Activated gamma-delta T cell treated with Interleukin-2 at 50 U/mL for 16 hours (primary cell): ENCODE measurements around the gene HERC6.
A peak's percentile ranks its signal among the peaks of the same experiment; 100 is the strongest.
"Not testable (repeated sequence)": the region's sequence is repeated elsewhere in the genome, so short reads cannot be mapped to it uniquely, and the experiment has no call there.

Experiments
- DNase-seq: peaks from one replicate; pipeline ENCODE4 v3.0.0-alpha.2; 2020

The HERC6 gene

DNA sequence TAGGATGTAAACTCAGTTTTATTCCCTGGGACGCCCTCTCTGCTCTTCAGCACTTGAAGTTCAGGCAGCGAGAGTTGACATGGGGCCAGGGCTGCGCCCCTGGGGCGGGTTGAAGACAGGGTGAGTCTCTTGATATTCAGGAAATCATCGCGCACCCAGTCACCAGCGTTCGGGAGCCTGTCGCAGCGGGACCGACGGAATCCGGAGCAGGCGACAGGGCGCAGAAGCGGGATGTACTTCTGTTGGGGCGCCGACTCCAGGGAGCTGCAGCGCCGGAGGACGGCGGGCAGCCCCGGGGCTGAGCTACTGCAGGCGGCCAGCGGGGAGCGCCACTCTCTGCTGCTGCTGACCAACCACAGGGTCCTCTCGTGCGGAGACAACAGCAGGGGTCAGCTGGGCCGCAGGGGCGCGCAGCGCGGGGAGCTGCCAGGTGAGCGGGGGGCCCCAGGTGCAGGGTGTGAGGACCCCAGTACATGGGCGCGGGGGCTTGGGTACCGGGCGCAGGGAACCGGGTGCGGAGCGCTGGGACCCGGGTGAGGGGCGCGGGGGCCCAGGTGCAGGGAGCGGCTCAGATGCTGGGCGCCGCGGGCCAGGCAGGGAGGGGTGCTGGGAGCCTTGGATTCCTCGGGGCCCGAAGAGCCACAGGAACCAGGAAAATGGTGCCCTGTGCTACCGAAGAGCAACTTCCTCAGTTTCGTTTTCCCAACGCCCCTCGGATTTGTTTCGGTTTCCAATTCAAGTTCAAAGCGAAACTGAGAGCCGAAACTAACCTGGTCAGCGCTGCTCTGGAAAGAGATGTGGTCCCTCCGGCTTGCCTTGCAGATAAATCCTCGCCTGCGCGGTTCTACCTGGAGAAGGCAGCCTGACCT, at the start of gene HERC6:
HERC6 (plus strand) TSS at position 162 of the 869 bp plus-strand sequence; CDS start at position 232, 70 bp downstream.
- peak; percentile 63 for DNase-seq

- no peak for DNase-seq
Observed at GRCh38 chr4:88333741-88334405, 44.8 kb upstream of the HERC6 start.

GRCh38 chr4:88335092-88335665, 43.5 kb upstream of the HERC6 start:
- no peak for DNase-seq

- DNase-seq, result no peak
Observed at GRCh38 chr4:88341227-88342192, 37.1 kb upstream of the HERC6 start.

DNA sequence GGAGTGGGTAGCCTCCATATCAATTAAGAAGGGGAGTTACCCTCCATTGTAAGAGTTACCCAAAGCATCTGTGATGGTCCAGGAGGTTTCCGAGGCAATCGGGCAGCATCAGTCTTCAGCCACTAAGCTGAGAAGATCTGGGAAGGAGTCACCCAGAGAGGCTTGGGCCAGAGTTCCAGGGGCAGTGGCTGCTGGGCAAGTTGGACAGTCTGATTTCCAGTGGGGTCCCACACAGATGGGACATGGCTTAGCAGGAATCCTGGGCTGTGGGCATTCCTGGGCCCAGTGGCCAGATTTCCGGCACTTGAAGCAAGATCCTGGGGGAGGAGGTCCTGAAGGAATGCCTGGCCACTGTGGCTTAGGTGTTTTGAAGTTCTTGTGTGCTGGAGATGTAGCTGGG, 31.8 kb upstream of the HERC6 start:
- DNase-seq, result not testable (repeated sequence)

DNA sequence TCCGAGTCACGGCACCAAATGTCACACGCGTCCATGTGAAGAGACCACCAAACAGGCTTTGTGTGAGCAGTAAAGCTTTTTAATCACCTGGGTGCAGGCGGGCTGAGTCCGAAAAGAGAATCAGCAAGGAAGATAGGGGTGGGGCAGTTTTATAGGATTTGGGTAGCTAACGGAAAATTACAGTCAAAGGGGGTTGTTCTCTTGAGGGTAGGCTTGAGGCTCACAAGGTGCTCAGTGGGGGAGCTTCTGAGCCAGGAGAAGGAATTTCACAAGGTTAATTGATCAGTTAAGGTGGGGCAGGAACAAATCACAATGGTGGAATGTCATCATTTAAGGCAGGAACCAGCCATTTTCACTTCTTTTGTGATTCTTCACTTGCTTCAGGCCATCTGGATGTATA, 29.9 kb upstream of the HERC6 start:
- not testable (repeated sequence) for DNase-seq

GRCh38 chr4:88350786-88351185, 27.9 kb upstream of the HERC6 start:
- DNase-seq, result no peak

GRCh38 chr4:88352062-88352740, 26.5 kb upstream of the HERC6 start:
- no peak for DNase-seq

- no peak for DNase-seq
Observed at GRCh38 chr4:88353324-88353723, 25.3 kb upstream of the HERC6 start.

DNA sequence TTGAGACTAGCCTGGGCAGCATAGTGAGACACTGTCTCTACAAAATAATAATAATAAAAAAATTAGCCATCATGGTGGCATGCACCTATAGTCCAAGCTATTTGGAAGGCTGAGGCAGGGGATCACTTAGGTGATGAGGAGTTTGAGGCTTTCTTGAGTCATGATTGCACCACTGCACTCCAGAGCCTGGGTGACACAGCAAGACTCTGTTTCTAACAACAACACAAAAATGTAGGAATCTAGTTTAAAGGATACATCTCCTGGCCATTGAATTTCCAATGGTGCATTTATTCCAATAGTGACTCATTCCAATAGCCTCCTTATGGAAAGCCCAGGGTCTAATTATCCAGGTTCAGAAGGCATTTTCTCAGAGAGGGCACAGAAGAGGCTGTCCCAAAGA, 21.9 kb upstream of the HERC6 start:
- DNase-seq, result no peak

- DNase-seq, result no peak
Observed at GRCh38 chr4:88357262-88357661, 21.4 kb upstream of the HERC6 start.

DNA sequence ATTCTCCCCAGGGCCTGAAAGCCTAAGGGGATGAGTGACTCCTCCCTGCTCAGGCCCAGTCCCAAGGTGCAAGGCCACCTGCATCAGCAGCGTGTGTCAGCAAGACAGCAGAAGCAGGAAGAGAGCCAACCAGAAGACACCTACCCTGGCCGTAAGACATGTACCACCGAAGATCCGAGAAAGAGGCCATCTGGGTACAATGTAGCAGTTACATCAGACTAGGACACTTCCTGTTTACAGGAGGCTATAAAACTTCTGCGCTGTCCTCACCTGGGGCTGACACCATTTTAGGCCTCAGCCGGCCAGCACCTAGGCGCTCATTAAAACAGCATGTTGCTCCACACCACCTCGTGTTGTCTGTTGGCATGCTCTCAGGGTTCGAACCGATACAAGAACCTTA, 19.1 kb upstream of the HERC6 start:
- no peak for DNase-seq

GRCh38 chr4:88360256-88360655, 18.4 kb upstream of the HERC6 start:
- DNase-seq, result no peak

GRCh38 chr4:88360791-88361190, 17.9 kb upstream of the HERC6 start:
- DNase-seq, result no peak

DNA sequence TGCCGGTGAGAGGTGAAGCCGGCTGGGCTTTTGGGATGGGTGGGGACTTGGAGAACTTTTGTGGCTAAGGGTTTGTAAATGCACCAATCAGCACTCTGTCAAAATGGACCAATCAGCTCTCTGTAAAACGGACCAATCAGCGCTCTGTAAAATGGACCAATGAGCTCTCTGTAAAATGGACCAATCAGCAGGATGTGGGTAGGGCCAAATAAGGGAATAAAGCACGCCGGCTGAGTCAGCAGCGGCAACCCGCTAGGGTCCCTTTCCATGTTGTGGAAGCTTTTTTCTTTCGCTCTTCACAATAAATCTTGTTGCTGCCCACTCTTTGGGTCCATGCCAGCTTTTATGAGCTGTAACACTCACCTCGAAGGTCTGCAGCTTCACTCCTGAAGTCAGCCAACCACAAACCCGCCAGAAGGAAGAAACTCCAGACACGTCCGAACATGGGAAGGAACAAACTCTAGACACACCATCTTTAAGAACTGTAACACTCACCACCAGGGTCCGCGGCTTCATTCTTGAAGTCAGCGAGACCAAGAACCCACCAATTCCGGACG, 17.4 kb upstream of the HERC6 start:
- not testable (repeated sequence) for DNase-seq

- DNase-seq, result no peak
Observed at GRCh38 chr4:88366460-88366859, 12.2 kb upstream of the HERC6 start.

DNA sequence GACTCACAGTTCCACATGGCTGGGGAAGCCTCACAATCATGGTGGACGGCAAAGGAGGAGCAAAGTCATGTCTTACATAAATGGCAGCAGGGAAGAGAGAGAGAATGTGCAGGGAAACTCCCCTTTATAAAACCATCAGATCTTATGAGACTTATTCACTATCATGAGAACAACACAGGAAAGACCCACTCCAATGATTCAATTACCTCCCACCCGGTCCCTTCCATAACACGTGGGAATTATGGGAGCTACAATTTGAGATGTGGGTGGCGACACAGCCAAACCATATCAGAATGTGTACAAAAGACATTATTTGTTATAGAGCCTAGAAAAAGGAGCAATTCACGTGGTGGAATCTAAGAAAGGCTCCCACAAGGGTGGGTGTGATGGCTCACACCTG, 10.8 kb upstream of the HERC6 start:
- no peak for DNase-seq

DNA sequence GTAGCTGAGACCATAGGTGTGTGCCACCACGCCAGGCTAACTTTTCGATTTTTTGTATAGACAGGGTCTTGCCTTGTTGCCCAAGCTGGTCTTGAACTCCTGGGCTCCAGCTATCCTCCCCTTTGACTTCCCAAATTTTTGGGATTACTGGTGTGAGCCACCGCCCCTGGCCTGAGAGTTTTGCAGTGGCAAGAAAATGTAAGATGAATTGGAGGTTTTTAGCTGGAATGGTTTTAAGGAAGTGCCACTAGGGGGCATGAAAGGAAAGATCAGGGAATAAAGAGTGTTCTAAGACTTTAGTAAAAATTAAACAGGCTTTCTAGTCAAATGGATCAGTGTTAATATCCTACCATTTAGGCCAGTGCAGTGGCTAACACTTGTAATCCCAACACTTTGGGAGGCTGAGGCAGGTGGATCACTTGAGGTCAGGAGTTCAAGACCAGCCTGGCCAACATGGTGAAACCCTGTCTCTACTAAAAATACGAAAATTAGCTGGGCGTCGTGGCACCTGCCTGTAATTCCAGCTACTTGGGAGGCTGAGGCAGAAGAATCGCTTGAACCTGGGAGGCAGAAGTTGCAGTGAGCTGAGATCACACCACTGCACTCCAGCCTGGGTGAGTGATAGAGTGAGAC, 9.4 kb upstream of the HERC6 start:
- not testable (repeated sequence) for DNase-seq

DNA sequence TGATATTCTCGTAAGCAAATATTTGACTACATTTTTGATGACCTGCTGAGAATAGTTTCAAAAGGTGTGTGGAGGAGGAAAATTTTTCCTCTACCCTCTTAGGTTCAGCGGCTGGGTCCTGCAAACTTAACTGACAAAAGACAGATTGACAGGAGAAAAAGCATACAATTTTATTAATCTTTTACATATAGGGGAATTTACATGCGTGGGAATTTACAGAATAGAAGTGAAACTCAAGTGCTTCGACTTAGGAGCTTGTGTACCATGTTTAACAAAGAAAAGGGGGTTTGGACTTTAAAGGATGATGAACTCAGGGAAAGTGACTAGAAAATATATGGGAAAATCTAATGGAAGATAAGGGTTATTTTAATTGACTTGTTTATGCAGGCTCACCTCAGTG, 2.5 kb downstream of the HERC6 start:
- no peak for DNase-seq

GRCh38 chr4:88382621-88383020, 4.0 kb downstream of the HERC6 start:
- DNase-seq, result peak; percentile 11

DNA sequence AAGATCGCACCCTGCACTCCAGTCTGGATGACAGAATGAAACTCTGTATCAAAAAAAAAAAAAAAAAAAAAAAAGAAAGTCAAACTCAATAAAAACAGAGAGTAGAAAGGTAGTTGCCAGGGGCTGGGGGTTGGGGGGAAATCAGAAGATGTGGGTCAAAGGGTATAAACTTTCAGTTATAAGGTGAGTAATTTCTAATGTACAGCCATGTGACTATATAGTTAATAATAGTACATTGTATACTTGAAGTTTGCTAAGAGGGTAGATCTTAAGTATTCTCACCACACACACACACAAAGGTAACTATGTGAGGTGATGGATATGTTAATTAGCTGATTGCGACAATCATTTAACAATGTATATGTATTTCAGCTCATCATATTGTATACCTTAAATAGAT, 11.5 kb downstream of the HERC6 start:
- DNase-seq, result no peak
